OCI-LY7 (cell line): ENCODE measurements around the gene GLG1. TPM values are rescaled to one million over a fixed set of nuclear protein-coding genes. Genes with fewer than 3 reads are reported as not detected.

Experiments
- BruUV-seq: library from RNA; stranded (reverse); fragments of 400-500 nt; replicated peaks from 2 replicates; lab custom pipeline; 2021; lab: Mats Ljungman, UMichigan
- CTCF ChIA-PET: fragments of 300-600 bp; sonication (Branson Sonifier 250); formaldehyde crosslinking; loops from one replicate; lab custom pipeline; 2022; ENCODE audit warnings: antibody characterized with exemption; ENCODE audit not compliant: unreplicated experiment; lab: Charles Lee
- POLR2A ChIA-PET: fragments of 300-600 bp; sonication (Branson Sonifier 250); formaldehyde crosslinking; loops from one replicate; lab custom pipeline; 2022; ENCODE audit warnings: antibody characterized with exemption; lab: Charles Lee
- DNase-seq: peaks from one replicate; pipeline ENCODE4 v3.0.0-alpha.2; 2015; ENCODE audit warnings: low spot score
- H2AFZ ChIP-seq: fragments of 200-600 bp; sonication (generic), shearing (Covaris generic); 2 replicates; pipeline ENCODE4 v1.6.1; 2014; ENCODE audit warnings: mild to moderate bottlenecking, antibody characterized with exemption, low read length, moderate library complexity
- H3K27ac ChIP-seq: fragments of 200-600 bp; sonication (generic); 2 replicates; pipeline ENCODE4 v1.5.1; 2014; ENCODE audit warnings: mixed run types, low read depth, mild to moderate bottlenecking, moderate library complexity, low read length, inconsistent platforms; ENCODE audit not compliant: poor library complexity, severe bottlenecking
- H3K36me3 ChIP-seq: fragments of 200-600 bp; sonication (generic); 2 replicates; pipeline ENCODE4 v1.6.1; 2014; ENCODE audit warnings: mild to moderate bottlenecking, antibody characterized with exemption, low read length, moderate library complexity, mixed read lengths; ENCODE audit not compliant: insufficient read depth
- H3K4me1 ChIP-seq: fragments of 200-600 bp; sonication (generic); 2 replicates; pipeline ENCODE4 v1.5.1; 2014; ENCODE audit warnings: mild to moderate bottlenecking, low read length; ENCODE audit not compliant: insufficient read depth, poor library complexity, severe bottlenecking
- H3K4me2 ChIP-seq: fragments of 200-600 bp; sonication (generic); 2 replicates; pipeline ENCODE4 v1.6.1; 2014; ENCODE audit warnings: mild to moderate bottlenecking, low read length
- H3K4me3 ChIP-seq: fragments of 200-600 bp; sonication (generic); 2 replicates; pipeline ENCODE4 v1.5.1; 2014; ENCODE audit warnings: mild to moderate bottlenecking, low read depth, low read length; ENCODE audit not compliant: poor library complexity, severe bottlenecking
- H3K79me2 ChIP-seq: fragments of 200-600 bp; sonication (generic); 2 replicates; pipeline ENCODE4 v1.6.1; 2016; ENCODE audit warnings: low read depth, mild to moderate bottlenecking, low read length, moderate library complexity, mixed read lengths; ENCODE audit not compliant: insufficient read depth
- H3K9me2 ChIP-seq: fragments of 200-600 bp; sonication (generic); 2 replicates; pipeline ENCODE4 v1.6.1; 2016; ENCODE audit warnings: mild to moderate bottlenecking, low read length, mixed read lengths; ENCODE audit not compliant: insufficient read depth
- H3K9me3 ChIP-seq: fragments of 200-600 bp; sonication (generic); 2 replicates; pipeline ENCODE4 v1.6.1; 2014; ENCODE audit warnings: mild to moderate bottlenecking, mixed run types, low read length, mixed read lengths
- H4K20me1 ChIP-seq: fragments of 200-600 bp; sonication (generic); 2 replicates; pipeline ENCODE4 v1.6.1; 2014; ENCODE audit warnings: mild to moderate bottlenecking, antibody characterized with exemption, low read length, moderate library complexity, mixed read lengths; ENCODE audit not compliant: insufficient read depth
- EZH2phosphoT487 ChIP-seq: fragments of 200-600 bp; sonication (generic); IDR thresholded peaks from 2 replicates; pipeline ENCODE4 v1.6.1; 2018; ENCODE audit warnings: low read depth, borderline replicate concordance, mild to moderate bottlenecking, mixed run types, antibody characterized with exemption, low read length, moderate library complexity, mixed read lengths
- intact Hi-C: fragments of 100-400 bp; cut with micrococcal nuclease; formaldehyde crosslinking; loops from one replicate; pipeline ENCODE4 v1.10.0; 2022; ENCODE audit not compliant: unreplicated experiment
- total RNA-seq, 2 experiments: library from RNA; depleted of rRNA in 1 of 2; stranded (reverse); fragments of >200 nt in 1 of 2; shearing (Covaris generic) in 1 of 2; gene quantifications; 2 replicates each; pipeline ENCODE4 v1.2.3, GENCODE V29; 2014 to 2022
- TF ChIP-seq, protein P1 (sequence below): fragments of 200-600 bp; sonication (generic); conservative IDR thresholded peaks from 2 replicates; pipeline ENCODE4 v1.5.1; 2014; ENCODE audit warnings: mild to moderate bottlenecking, antibody characterized with exemption, low read length, moderate library complexity, mixed read lengths

The GLG1 gene
- total RNA-seq, 2 experiments from 2014 or later = 40.4 to 69.8 TPM

DNA sequence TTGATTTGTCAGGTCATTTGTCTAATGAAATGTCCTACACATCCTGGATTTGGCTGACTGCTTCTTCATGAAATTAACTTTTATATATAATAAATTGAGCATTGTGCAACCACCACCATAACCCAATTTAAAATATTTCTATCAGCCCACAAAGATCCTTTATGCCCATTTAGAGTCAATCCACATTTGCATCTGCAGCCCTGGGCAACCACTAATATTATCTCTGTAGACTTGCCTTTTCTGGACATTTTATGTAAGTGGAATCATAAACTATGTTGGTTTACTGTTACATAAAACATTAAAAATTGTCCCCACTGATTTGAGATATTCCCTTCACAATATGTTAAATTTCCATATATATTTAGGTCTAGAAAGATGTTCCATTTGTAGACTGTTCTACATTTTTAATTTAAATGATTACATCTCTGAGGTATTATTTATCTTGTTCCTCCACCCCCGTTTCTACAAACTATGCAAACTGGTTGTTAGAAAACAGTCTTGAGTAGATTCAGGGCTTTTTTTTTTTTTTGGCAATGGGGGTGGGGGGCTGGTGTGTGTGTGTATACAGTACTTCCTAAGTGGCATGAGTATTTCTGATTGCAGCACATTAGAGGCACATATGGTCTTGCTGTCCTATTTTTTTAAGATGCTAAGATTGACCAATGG, 43.1 kb upstream of the GLG1 start:
- no peak overlapping the region for H2AFZ ChIP-seq
- H3K79me2 ChIP-seq = peaks cover 67% of the 10 kb centered on the region
- no peak for TF ChIP-seq EZH2phosphoT487
- TF ChIP-seq, protein P1, sequence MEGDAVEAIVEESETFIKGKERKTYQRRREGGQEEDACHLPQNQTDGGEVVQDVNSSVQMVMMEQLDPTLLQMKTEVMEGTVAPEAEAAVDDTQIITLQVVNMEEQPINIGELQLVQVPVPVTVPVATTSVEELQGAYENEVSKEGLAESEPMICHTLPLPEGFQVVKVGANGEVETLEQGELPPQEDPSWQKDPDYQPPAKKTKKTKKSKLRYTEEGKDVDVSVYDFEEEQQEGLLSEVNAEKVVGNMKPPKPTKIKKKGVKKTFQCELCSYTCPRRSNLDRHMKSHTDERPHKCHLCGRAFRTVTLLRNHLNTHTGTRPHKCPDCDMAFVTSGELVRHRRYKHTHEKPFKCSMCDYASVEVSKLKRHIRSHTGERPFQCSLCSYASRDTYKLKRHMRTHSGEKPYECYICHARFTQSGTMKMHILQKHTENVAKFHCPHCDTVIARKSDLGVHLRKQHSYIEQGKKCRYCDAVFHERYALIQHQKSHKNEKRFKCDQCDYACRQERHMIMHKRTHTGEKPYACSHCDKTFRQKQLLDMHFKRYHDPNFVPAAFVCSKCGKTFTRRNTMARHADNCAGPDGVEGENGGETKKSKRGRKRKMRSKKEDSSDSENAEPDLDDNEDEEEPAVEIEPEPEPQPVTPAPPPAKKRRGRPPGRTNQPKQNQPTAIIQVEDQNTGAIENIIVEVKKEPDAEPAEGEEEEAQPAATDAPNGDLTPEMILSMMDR = no peak
- H3K9me2 ChIP-seq = no peaks in the 10 kb centered on the region
- H3K4me3 ChIP-seq = no peak overlapping the region
- POLR2A ChIA-PET = no interaction called here
- intact Hi-C loops = no loop called here
- H3K36me3 ChIP-seq = peaks cover 99% of the 10 kb centered on the region
- H3K9me3 ChIP-seq = no peaks in the 10 kb centered on the region
- no peak overlapping the region for H3K4me2 ChIP-seq
- DNase-seq = no peak
- no peak overlapping the region for H3K27ac ChIP-seq
- CTCF ChIA-PET = no interaction called here
- peaks cover 36% of the 10 kb centered on the region for H4K20me1 ChIP-seq
- TSS peak; percentile 45 for BruUV-seq
- no peaks in the 10 kb centered on the region for H3K4me1 ChIP-seq

DNA sequence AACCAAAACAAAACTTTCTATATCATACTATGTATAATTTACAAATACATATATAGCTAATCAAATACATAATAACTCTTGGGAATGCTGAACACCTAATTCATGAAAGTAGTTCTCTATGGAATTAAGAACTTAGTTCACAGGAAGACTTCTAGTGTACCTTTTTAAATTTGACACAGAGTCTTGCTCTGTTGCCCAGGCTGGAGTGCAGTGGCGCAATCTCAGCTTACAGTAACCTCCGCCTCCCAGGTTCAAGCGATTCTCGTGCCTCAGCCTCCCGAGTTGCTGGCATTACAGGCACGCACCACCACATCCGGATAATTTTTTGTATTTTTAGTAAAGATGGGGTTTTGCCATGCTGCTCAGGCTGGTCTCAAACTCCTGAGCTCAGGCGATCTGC, 35.1 kb upstream of the GLG1 start:
- Histone ChIP-seq H3K36me3 (peaks cover 96% of the 10 kb centered on the region), H3K9me2 (no peaks in the 10 kb centered on the region), H3K4me2 (no peak overlapping the region), H3K9me3 (no peaks in the 10 kb centered on the region), H3K4me1 (no peaks in the 10 kb centered on the region), H3K27ac (no peak overlapping the region), H4K20me1 (no peaks in the 10 kb centered on the region; the same call in 1 of the 2 replicates), H2AFZ (no peak overlapping the region), H3K79me2 (no peaks in the 10 kb centered on the region; the same call in 1 of the 2 replicates), H3K4me3 (no peak overlapping the region)
- intact Hi-C loops = no loop called here
- CTCF ChIA-PET = no interaction called here
- BruUV-seq = no TSS peak
- TF ChIP-seq EZH2phosphoT487 = no peak
- TF ChIP-seq, protein P1 = no peak
- POLR2A ChIA-PET = interaction anchor here (0.7 to 1.5 kb wide), 5 partner anchors 9 to 371 kb away, joined by 3 to 8 read pairs (median 5); partner anchors contain the start of gene RFWD3
- no peak for DNase-seq
